HG02759 (cell line): Measurements from ENCODE around the gene REEP5.
"Not testable (repeated sequence)": the region's sequence is repeated elsewhere in the genome, so short reads cannot be mapped to it uniquely, and the experiment has no call there.

ENCODE experiments used
- ATAC-seq: cut with Tn5 transposase; IDR thresholded peaks from one replicate; pipeline ENCODE4 v1.9.1; 2021; ENCODE audit warnings: mild to moderate bottlenecking, moderate library complexity; ENCODE audit not compliant: unreplicated experiment

REEP5 gene

DNA sequence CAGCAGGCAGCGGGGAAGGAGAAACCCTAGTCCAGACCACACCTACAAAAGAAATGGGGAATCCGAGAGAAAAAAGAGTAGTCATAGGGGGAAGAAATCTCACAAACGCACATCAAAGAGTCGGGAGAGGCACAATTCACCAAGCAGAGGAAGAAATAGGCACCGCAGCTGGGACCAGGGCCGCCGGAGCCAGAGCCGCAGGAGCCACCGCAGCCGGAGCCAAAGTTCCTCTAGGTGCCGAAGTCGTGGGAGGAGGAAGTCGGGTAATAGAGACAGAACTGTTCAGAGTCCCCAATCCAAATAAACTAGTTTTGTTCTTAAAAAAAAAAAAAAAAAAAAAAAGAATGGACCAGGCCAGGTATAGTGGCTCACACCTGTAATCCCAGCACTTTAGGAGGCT lies 29.3 kb downstream of the REEP5 start:
- ATAC-seq, result no peak

DNA sequence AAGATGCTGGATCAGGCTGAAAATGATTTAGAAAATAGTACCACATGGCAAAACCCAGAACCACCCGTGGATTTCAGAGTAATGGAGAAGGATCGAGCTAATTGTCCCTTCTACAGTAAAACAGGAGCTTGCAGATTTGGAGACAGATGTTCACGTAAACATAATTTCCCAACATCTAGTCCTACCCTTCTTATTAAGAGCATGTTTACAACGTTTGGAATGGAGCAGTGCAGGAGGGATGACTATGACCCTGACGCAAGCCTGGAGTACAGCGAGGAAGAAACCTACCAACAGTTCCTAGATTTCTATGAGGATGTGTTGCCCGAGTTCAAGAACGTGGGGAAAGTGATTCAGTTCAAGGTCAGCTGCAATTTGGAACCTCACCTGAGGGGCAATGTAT lies 30.0 kb downstream of the REEP5 start:
- ATAC-seq, result not testable (repeated sequence)

DNA sequence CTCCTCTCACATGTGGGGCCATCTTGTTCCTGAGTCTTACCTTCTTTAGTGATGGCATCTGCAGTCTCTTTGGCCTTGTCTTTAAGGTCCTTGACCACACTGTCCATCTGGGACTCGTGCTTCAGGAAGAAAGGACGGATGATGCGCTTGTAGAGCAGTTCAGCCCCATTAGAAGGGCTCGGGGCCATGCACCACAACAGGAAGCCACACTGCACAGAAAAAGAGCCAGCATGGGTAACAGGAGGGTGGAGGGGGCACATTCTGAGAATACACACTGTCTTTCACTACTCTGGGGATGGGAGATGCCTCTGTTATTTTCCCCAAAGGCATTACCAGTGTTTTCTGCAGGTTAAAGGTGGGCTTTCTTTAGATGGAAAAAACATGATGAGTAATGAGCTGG lies 35.1 kb downstream of the REEP5 start:
- no peak for ATAC-seq

DNA sequence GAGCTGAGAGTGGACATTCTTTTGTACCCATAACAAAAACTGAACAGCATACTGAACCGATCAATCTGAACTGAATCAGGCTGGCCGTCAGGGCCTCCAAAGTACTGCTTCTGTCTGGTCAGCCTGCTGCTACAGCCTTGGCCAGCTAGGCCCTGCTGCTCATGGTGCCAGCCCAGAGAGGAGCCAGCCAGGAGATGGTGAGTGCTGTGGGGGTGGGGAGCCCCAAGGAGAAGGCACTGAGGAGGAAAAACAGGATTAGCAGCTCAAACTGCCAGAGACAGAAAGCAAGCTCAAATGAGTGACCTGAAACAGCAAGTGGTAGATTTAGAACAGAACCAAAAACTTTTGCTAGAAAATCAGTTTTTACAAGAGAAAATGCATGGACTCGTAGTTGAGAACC lies 37.0 kb downstream of the REEP5 start:
- ATAC-seq, result no peak

DNA sequence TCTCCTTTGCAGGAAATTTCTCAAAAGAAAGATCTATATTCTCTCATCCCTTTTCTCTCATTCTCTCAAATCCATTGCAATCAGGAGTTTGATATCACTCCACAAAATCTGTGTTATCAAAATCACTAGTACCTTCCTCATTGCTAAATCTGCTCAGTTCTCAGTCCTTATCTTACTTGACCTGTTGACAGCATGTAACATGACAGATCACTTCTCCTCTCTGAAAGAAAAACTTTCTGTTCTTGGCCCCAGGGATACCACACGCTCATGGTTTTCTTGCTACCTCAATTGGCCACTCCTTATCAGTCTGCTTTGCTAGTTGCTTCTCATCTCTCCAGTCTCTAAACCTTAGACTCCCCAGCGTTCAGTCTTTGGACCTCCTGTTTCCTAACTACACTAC lies 38.8 kb downstream of the REEP5 start:
- ATAC-seq, result no peak

DNA sequence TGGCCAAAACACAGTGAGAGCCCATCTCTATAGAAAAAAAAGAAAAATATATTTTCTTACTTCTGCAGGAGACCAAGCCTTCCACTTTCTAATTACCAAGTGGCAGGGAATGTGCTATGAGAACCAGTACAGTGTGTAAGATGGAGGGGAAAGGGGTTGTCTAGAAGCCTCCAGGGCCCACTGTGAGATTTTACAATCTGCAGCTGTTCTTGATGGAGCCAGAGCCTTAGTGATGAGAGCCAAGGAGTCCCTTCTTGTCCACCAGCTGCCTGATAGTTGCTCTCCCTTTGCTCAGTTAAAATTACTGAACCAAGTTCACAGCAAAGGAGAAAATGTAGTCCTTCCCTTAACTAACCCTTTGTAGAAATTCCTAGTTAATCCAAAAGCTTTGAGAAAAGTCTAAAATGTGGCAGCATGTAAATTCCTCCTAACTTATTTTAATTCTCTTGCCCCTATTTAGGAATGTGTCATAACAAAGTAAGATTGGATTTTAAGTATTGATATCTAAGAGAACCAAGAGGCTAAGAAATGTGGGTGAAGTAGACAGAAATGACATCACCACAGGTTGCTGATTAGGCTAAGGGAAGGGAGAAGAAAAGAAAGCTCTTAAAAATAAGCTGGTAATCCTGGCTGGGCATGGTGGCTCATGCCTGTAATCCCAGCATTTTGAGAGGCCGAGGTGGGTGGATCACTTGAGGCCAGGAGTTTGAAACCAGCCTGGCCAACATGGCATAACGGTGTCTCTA lies 41.6 kb downstream of the REEP5 start:
- ATAC-seq, result no peak

DNA sequence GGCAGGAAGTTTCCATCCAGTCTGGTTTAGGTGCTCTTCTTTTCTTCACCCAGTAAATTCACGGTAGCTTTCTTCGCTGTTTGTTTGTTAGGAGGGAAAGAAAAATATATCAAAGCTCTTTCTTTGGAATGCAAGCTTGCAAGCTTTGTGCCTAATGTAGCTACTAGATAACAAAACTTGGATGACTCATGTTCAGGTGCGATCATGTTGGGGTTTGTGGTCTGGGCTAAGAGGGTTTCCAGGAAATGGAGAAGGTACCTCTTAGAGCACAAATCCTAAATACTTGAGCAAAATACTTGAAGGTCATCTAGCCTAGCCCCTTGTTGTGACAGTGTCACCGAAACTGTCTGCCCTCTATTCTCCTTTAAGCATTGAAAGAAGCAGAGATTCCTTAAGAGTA lies 43.3 kb downstream of the REEP5 start:
- ATAC-seq, result peak; percentile 47

DNA sequence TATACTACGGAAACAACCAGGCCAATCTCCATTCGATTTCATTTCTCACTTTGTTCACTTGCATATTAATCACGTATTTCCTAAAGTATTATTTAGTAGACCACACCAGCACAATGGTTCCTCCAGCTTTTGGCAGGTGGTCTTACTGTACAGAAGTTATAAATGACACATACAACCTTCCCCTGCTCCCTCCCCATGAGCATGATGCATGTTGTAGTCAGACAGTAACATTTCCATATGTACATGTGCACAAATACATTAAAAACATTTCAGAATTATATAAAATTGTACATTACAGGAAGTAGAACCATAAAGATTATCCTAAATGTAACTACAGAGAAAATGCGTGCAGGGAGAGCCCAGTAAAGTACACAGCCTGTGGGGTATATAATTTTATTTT lies 43.9 kb downstream of the REEP5 start:
- no peak for ATAC-seq

DNA sequence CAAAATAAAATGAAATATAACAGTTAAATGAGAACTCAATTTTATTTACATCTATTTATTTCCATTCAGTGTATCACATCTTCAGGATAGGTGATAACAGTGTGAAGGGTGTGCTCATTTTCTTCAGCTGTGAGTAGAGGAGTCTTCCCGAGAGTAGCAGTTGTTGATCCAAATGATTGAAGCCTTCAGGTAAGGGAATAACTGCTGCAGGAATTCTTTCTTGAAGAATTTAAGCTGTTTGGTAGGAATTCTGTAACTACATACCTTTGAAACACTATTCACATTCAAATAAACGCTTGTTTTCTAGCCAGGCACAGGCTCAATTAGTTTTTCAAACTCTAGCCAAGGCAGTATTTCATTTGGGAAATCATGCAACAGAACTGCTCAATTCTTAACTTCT lies 45.7 kb downstream of the REEP5 start:
- no peak for ATAC-seq

DNA sequence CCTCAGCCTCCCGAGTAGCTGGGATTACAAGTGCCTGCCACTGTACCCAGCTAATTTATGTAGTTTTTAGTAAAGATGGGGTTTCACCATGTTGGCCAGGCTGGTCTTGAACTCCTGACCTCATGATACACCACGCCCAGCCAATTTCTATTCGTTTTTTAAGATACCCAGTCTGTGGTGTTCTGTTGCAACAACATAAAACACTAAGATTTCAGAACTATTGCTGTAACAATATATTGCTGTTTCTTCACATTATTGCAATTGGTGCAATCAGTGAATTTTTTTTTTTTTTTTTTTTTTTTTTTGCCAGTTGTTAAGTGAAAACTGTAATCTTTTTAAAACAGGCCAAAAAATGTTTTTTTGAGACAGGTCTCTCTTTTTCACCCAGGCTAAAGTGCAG lies 51.1 kb downstream of the REEP5 start:
- ATAC-seq, result no peak

DNA sequence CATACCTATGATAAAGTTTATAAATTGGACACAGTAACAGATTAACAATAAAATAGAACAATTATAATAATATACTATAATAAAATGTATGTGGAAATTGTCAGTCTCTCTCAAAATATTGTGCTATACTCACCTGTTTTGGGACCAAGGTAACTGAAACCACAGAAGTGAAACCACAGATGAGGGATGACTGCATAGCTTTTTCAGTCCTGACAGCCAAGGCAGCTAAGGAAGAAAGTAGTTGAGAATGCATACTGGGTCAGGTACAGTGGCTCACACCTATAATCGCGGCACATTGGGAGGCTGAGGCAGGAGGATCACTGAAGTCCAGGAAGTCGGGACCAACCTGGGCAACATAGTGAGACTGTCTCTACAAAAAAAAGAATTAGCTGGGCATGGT lies 52.1 kb downstream of the REEP5 start:
- ATAC-seq, result peak; percentile 58

DNA sequence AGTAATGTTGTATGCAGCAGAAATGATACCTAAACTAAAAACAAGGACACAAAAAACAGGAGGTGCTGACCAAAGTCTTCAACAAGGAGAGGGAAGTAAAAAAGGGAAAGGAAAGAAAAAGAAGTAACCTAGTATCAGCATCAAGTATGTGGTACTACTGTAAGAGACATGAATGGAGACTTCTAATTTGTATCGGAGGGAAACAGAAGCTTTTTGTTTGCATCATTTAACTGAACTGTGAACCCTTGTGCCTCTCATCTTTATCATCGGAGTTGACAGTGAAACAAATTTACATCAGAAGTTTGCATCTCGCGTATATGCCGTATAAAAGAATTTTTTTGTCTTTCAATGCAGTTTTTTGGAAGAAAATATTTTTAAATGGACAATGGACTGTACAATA lies 54.6 kb downstream of the REEP5 start:
- ATAC-seq, result no peak

DNA sequence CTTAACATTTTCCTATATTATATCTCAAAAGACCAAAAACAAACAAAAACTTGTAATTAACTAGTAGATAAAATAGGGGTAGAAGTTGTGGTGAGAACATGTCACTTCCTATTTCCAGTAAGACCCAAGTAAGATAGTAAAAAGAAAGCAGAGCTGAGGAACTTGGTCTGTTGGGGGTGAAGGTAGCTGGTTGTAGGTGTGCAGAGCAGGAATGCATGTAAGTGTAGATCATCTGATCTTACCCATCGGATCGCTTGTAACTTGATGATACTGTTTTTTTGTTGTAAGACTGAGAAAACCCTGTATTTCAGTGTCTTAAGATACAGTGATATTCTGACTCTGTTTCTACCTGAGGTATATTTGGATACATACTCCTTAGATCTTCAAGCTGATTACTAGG lies 55.3 kb downstream of the REEP5 start:
- ATAC-seq, result no peak

DNA sequence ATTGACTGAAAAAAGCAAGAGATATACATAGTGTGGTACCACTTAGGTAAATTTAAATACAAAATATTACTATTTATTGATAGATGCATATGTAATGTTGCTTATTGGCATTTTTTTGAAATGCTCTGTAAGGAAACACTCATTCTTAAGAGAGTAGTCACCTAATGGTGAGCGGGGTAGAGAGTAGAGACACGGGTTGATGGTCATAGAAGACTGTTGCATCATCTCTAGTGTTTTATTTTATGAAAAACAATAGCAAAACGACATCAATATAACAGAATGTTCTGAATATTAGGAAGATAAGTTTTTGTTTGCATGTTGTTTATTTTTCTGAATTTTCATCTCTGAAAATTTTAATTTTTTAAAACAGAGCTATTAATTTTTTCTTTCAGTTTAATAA lies 56.9 kb downstream of the REEP5 start:
- no peak for ATAC-seq

DNA sequence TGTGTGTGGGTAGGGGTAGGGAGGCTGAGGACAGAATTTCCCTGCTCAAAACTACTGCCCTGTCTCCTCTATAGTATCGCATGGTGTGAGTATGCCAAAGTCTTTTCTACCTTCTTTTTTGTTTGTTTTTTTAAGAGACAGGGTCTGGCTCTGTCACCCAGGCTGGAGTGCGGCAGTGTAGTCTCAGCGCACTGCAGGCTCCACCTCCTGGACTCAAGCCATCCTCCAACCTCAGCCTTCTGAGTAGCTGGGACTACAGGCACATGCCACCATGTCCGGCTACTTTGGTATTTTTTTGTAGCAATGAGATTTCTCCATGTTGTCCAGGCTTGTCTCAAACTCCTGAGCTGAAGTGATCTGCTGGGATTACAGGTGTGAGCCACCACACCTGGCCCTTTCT lies 58.5 kb downstream of the REEP5 start:
- ATAC-seq, result no peak

DNA sequence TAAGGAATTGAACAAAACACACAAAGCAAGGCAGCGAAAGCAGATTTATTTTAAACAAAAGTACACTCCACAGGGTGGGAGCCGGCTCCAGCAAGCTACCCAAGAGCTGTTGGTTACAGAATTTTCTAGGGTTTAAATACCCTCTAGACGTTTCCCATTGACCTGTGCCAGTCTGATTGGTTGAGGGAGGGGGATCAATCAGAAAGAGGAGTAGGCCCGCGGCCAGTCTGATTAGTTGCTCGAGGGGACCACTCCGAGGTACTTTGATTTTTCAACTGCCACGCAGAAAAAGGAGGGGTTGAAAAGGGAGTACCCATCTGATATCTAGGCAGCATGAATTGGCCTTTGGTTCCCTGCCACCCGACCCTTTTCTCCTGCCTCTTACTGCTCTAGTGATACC lies 59.9 kb downstream of the REEP5 start:
- ATAC-seq, result no peak

DNA sequence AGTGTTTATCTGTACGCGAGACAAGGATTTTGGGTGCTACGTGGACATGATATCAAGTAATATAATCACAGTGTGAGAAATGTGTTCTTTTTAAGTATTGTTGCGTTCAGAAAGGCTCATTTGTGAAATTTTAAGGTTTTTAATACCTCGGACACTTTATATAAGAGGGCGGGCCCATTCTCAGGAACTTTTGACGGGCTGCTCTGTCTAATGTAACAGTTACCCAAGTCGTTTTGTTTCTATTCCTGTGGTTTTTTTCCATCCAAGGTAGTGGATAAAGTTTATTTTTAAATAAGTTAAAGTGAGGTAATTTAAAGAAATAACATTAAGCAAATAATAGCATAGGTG lies 60.4 kb downstream of the REEP5 start:
- ATAC-seq, result no peak

DNA sequence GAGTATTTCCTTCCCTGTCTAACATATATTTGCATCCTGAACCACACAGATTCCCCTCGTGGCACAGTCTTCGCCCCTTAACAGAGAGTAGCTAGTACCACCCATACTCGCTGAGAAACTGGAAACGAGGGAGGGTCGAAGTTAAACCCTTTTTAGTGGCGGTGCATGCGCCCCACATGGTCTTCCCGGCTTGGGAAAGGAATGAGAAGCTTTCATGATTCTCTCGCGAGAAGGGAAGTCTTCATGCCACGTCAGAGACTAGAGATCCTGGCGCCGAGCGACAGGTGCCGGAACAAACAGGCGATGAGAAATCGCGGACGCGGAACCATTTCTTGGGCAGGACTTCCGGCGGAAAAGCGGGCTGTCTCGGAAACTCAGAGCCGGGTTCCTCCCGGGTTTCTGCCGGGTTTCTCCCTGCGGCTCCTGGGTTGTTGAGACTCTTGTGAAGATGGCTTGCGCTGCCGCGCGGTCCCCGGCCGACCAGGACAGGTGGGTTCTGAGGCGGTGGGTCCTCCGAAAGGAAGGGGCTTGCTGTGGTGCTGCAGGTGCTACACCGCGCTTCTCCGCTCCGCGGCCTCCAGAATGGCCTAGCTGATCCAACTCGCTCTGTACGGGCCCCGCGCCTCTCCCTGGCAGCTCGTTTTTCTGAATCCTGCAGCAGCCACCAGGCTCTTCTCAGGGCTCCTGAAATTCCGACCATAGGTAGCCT lies 60.9 kb downstream of the REEP5 start, which contains the start of gene SRP19:
Gene SRP19, plus strand, starts transcription at position 359 of the 709 bp plus-strand sequence. Its CDS starts 90 bp downstream, at position 449.
- ATAC-seq, result peak; percentile 99

DNA sequence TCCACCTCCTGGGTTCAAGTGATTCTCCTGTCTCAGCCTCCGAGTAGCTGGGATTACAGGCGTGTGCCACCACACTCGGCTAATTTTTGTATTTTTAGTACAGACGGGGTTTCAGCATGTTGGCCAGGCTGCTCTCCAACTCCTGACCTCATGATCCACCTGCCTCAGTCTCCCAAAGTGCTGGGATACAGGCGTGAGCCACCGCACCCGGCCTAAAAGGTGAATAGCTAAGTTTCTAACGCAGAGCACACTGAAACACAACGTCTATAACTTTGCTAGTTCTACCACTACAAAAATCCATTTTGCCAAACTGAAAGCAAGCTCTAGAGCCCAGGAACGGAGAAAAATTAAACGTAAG lies 61.5 kb downstream of the REEP5 start:
- ATAC-seq, result not testable (repeated sequence)

DNA sequence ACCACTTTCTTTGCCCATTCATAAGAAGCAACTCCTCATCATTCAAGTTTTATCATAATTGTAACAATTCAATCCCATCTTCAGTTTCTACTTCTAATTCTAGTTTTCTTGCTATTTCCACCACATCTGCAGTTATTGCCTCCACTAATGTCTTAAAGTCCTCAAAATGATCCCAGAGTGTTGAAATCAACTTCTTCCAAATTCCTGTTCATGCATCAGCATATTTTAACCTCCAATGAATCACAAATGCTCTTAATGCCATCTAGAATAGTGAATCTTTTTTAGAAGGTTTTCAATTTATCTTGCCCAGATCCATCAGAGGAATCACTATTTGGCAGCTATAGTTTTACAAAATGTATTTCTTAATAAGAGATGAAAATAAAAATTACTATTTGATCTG lies 64.2 kb downstream of the REEP5 start:
- no peak for ATAC-seq

DNA sequence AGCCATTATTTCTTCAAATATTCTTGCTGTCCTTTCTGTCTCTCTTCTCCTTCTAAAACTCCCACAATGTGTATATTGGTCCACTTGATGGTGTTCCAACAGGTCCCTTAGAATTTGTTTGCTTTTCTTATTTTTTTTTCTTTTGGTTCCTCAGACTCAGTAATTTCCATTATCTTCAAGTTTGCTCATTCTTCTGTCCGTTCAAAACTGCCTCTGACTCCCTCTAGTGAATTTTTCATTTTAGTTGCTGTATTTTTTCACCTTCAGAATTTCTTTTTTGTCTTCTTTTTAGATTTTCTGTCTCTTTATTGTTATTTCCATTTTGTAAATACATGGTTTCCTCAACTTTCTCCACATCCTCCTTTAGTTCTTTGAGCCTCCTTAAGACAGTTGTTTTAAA lies 67.4 kb downstream of the REEP5 start:
- ATAC-seq, result no peak

DNA sequence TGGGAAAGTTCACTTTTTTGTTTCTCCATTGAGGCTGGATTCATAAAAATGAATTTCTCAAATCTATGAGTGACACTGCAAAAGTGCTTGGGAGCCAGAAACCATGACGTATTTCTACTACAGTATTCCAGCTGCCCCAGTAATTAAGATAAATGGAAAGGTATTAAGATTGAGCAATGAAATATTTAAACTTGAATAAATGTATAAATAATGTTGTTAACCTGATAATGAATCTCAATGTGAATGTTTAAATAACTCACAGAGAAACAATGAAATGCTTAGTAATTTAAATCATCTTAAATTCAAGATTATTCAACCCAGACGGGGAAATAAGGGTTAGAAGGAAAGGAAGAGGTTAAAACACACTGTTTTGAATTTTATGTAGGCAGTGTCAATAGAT lies 72.1 kb downstream of the REEP5 start:
- no peak for ATAC-seq
